ENCODE measurements around the gene VAV3.

VAV3 gene

GRCh38 chr1:107687849-107688753 lies 276.9 kb downstream of the VAV3 start:
- no peak for DNase-seq (ENCODE audit: low read depth, low spot score)

- no peak for DNase-seq (ENCODE audit: low read depth, low spot score)
Observed at GRCh38 chr1:107683683-107684082, 281.3 kb downstream of the VAV3 start.

- no peak for DNase-seq (ENCODE audit: low read depth, low spot score)
Observed at GRCh38 chr1:107683191-107683657, 281.8 kb downstream of the VAV3 start.

GRCh38 chr1:107682467-107682866 lies 282.5 kb downstream of the VAV3 start:
- DNase-seq (ENCODE audit: low read depth, low spot score): no peak

GRCh38 chr1:107681001-107681479 lies 283.9 kb downstream of the VAV3 start:
- no peak for DNase-seq (ENCODE audit: low read depth, low spot score)

- no peak for DNase-seq (ENCODE audit: low read depth, low spot score)
Observed at GRCh38 chr1:107680579-107680985, 284.4 kb downstream of the VAV3 start.

- DNase-seq (ENCODE audit: low read depth, low spot score): no peak
Observed at GRCh38 chr1:107679411-107679953, 285.5 kb downstream of the VAV3 start.

GRCh38 chr1:107678993-107679392 lies 286.0 kb downstream of the VAV3 start:
- no peak for DNase-seq (ENCODE audit: low read depth, low spot score)

- DNase-seq (ENCODE audit: low read depth, low spot score): no peak
Observed at GRCh38 chr1:107677697-107678096, 287.3 kb downstream of the VAV3 start.

- no peak for DNase-seq (ENCODE audit: low read depth, low spot score)
Observed at GRCh38 chr1:107674486-107674885, 290.5 kb downstream of the VAV3 start.

- DNase-seq (ENCODE audit: low read depth, low spot score): no peak
Observed at GRCh38 chr1:107673006-107673405, 292.0 kb downstream of the VAV3 start.

- DNase-seq (ENCODE audit: low read depth, low spot score): no peak
Observed at GRCh38 chr1:107670397-107671040, 294.5 kb downstream of the VAV3 start.

- DNase-seq (ENCODE audit: low read depth, low spot score): no peak
Observed at GRCh38 chr1:107669996-107670395, 295.0 kb downstream of the VAV3 start.

GRCh38 chr1:107668762-107669161 lies 296.2 kb downstream of the VAV3 start:
- no peak for DNase-seq (ENCODE audit: low read depth, low spot score)

- DNase-seq (ENCODE audit: low read depth, low spot score): no peak
Observed at GRCh38 chr1:107666493-107666892, 298.5 kb downstream of the VAV3 start.

GRCh38 chr1:107664982-107665925 lies 299.7 kb downstream of the VAV3 start:
- DNase-seq (ENCODE audit: low read depth, low spot score): no peak

GRCh38 chr1:107662971-107663370 lies 302.0 kb downstream of the VAV3 start:
- DNase-seq (ENCODE audit: low read depth, low spot score): no peak

GRCh38 chr1:107661158-107661557 lies 303.8 kb downstream of the VAV3 start:
- DNase-seq (ENCODE audit: low read depth, low spot score): no peak

- no peak for DNase-seq (ENCODE audit: low read depth, low spot score)
Observed at GRCh38 chr1:107659961-107660360, 305.0 kb downstream of the VAV3 start.

GRCh38 chr1:107657356-107657755 lies 307.6 kb downstream of the VAV3 start:
- DNase-seq (ENCODE audit: low read depth, low spot score): no peak

- no peak for DNase-seq (ENCODE audit: low read depth, low spot score)
Observed at GRCh38 chr1:107653765-107654164, 311.2 kb downstream of the VAV3 start.

All from iPS DF 19.7 (cell line).